HUES6 (cell line): Measurements from ENCODE around the gene KIAA1755.
"Not testable (repeated sequence)": the region's sequence is repeated elsewhere in the genome, so short reads cannot be mapped to it uniquely, and the experiment has no call there.

Experiments used
- H3K27ac ChIP-seq: 2 replicates; pipeline ENCODE4 v1.7.0; 2013; ENCODE audit warnings: low read depth, mild to moderate bottlenecking, low read length, inconsistent platforms
- H3K27me3 ChIP-seq: 2 replicates; pipeline ENCODE4 v1.6.1; 2013; ENCODE audit warnings: low read length; ENCODE audit not compliant: control insufficient read depth, insufficient read depth
- H3K36me3 ChIP-seq: 2 replicates; pipeline ENCODE4 v1.6.1; 2013; ENCODE audit warnings: low read length; ENCODE audit not compliant: control insufficient read depth, insufficient read depth
- H3K4me1 ChIP-seq: 2 replicates; pipeline ENCODE4 v1.6.1; 2013; ENCODE audit warnings: low read length; ENCODE audit not compliant: control insufficient read depth, insufficient read depth
- H3K4me3 ChIP-seq: 2 replicates; pipeline ENCODE4 v1.5.1; 2013; ENCODE audit warnings: low read depth, low read length
- H3K9ac ChIP-seq: one replicate; pipeline ENCODE4 v1.6.1; 2013; ENCODE audit warnings: mild to moderate bottlenecking, low read length
- H3K9me3 ChIP-seq: 2 replicates; pipeline ENCODE4 v1.6.1; 2013; ENCODE audit warnings: low read depth, low read length; ENCODE audit not compliant: control insufficient read depth, insufficient read depth

Gene KIAA1755

GRCh38 chr20:38290829-38291814, 30.6 kb upstream of the KIAA1755 start:
- Histone ChIP-seq H3K9me3 (no peaks in the 10 kb centered on the region), H3K4me3 (no peak overlapping the region), H3K27me3 (no peaks in the 10 kb centered on the region)

GRCh38 chr20:38286586-38287531, 26.3 kb upstream of the KIAA1755 start:
- H3K4me3 ChIP-seq: no peak overlapping the region
- no peaks in the 10 kb centered on the region for H3K27me3 ChIP-seq
- H3K9me3 ChIP-seq: peaks cover 6% of the 10 kb centered on the region; the same call in 1 of the 2 replicates
- H3K9ac ChIP-seq: no peak overlapping the region
- 0 out of 2 replicates have a peak, but pooled peaks cover 2% of the 10 kb centered on the region for H3K4me1 ChIP-seq
- no peaks in the 10 kb centered on the region for H3K36me3 ChIP-seq
- no peak overlapping the region for H3K27ac ChIP-seq

More at GRCh38 chr20:38290829-38291814, 30.6 kb upstream of the KIAA1755 start:
- Histone ChIP-seq H3K27ac (no peak overlapping the region), H3K9ac (no peak overlapping the region), H3K4me1 (0 out of 2 replicates have a peak, but pooled peaks cover 2% of the 10 kb centered on the region), H3K36me3 (no peaks in the 10 kb centered on the region)

DNA sequence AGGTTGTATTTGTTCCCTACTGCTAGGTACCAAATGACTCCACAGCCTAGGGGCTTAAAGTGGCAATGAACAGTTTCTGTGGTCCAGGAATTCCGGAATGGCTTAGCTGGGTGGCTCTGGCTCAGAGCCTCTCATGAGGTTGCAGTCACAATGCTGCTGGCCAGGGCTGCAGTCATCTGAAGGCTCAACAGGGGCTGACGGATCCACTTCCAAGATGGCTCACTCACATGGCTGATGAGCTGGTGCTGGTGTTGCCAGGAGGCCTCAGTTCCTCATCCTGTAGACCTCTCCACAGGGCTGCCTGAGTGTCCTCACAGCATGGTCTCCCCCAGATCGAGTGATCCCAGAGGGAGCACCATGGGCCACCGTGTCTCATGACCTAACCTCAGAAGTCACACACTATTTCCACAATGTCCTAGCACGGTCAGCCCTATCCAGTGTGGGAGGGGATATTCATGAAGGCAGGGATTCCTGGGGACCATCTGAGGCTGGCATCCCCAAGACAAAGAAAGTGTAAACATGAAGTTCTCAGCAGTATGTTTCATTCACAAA, 24.4 kb upstream of the KIAA1755 start:
- no peak overlapping the region for H3K4me3 ChIP-seq
- peaks cover 14% of the 10 kb centered on the region for H3K9me3 ChIP-seq
- H3K27ac ChIP-seq: no peak overlapping the region
- H3K27me3 ChIP-seq: no peaks in the 10 kb centered on the region
- H3K9ac ChIP-seq: no peak overlapping the region
- no peaks in the 10 kb centered on the region for H3K36me3 ChIP-seq
- H3K4me1 ChIP-seq: 0 out of 2 replicates have a peak, but pooled peaks cover 2% of the 10 kb centered on the region

DNA sequence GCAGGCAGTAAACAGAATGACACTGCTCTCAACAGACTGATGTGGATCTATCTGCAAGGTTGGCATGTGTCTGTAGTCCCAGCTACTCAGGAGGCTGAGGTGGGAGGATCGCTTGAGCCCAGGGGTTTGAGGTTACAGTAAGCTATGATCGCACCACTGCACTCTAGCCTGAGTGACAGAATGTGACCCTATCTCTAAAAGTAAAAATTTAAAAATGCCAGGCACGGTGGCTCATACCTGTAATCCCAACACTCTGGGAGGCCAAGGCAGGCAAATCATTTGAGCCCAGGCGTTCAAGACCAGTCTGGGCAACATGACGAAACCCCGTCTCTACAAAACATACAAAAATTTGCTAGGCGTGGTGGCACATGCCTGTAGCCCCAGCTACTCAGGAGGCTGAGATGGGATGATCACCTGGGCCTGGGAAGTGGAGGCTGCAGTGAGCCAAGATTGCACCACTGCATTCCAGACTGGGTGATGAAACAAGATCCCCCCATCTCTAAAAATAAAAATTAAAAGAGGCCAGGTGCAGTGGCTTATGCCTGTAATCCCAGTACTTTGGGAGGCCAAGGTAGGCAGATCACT, 23.6 kb upstream of the KIAA1755 start:
- H3K27me3 ChIP-seq, H3K27ac ChIP-seq, H3K36me3 ChIP-seq, H3K4me1 ChIP-seq, H3K4me3 ChIP-seq, H3K9ac ChIP-seq: not testable (repeated sequence)
- peaks cover 14% of the 10 kb centered on the region for H3K9me3 ChIP-seq

DNA sequence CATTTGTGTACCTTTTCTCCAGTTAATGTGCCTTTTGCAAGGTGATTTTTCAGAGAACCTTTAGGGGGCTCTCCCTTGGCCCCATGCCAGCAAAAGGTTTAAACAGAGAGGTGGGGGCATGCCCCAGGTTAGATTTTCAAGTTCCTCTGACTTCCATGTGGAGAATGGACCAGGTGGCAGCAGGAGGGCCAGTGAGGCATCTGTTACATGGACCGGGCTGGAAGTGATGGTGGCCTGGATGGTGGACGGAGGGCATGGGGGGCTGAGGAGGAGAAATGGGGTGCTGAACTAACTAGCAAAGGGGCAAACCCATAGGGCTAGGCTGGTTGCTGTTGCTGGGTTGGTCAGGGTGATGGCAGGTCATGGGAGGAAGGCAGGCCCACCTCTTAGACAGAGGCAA, 22.7 kb upstream of the KIAA1755 start:
- no peak overlapping the region for H3K27ac ChIP-seq
- 0 out of 2 replicates have a peak, but pooled peaks cover 2% of the 10 kb centered on the region for H3K4me1 ChIP-seq
- H3K36me3 ChIP-seq: no peaks in the 10 kb centered on the region
- H3K27me3 ChIP-seq: no peaks in the 10 kb centered on the region
- no peak overlapping the region for H3K4me3 ChIP-seq
- peaks cover 14% of the 10 kb centered on the region for H3K9me3 ChIP-seq
- no peak overlapping the region for H3K9ac ChIP-seq

- not testable (repeated sequence) for H3K9ac ChIP-seq, H3K4me3 ChIP-seq, H3K27ac ChIP-seq, H3K36me3 ChIP-seq, H3K4me1 ChIP-seq, H3K27me3 ChIP-seq
- H3K9me3 ChIP-seq: peaks cover 14% of the 10 kb centered on the region
Observed at GRCh38 chr20:38281176-38281915, 20.8 kb upstream of the KIAA1755 start.

DNA sequence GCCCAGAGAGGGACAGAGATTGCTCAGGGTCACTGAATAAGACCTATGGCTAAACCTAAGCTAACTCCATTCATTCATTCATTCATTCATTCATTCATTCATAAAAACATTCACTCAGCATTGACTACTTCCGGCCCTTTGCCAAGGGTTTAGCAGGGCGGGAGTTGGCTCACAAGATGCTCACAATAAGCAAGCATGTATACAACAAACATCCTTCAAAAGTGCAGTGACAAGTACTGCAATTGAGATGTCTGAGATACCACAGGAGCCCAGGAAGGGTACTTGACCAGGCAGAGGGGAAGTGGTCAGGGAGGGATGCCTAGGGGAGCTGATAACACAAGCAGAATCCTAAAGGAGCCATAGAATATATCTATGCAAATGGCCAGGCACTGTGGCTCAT, 18.2 kb upstream of the KIAA1755 start:
- H3K27ac ChIP-seq: no peak overlapping the region
- H3K9ac ChIP-seq: no peak overlapping the region
- H3K4me1 ChIP-seq: no peaks in the 10 kb centered on the region

DNA sequence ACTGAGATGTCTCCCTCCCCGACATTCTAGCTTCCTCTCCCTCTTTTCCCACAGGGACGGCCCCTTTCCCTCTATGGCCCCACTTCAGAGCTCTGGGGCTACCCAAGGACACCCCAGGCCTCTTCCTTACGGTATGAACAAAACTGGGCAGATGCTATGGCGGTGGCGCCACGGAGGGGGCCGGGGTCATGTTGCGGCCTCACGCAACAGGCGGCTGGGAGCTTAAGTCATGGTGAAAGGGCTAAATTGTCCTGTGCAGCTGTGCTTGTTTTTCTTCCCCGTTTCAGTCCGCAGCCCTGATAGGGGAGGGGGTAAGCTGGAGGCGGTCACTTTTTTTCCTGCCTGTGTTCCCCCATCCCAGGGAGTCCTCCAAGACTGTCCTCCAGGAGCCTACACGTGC, 17.6 kb upstream of the KIAA1755 start:
- Histone ChIP-seq H3K36me3 (no peaks in the 10 kb centered on the region), H3K4me3 (no peak overlapping the region), H3K9ac (no peak overlapping the region), H3K27ac (no peak overlapping the region), H3K27me3 (no peaks in the 10 kb centered on the region), H3K4me1 (no peaks in the 10 kb centered on the region), H3K9me3 (peaks cover 12% of the 10 kb centered on the region; the same call in 1 of the 2 replicates)

More for the DNA sequence above, 18.2 kb upstream of the KIAA1755 start:
- H3K4me3 ChIP-seq: no peak overlapping the region
- no peaks in the 10 kb centered on the region for H3K36me3 ChIP-seq
- H3K9me3 ChIP-seq: peaks cover 12% of the 10 kb centered on the region; the same call in 1 of the 2 replicates
- H3K27me3 ChIP-seq: no peaks in the 10 kb centered on the region

- Histone ChIP-seq H3K4me1 (no peaks in the 10 kb centered on the region), H3K36me3 (no peaks in the 10 kb centered on the region), H3K9ac (no peak overlapping the region), H3K9me3 (peaks cover 12% of the 10 kb centered on the region; the same call in 1 of the 2 replicates), H3K27me3 (no peaks in the 10 kb centered on the region), H3K27ac (no peak overlapping the region), H3K4me3 (no peak overlapping the region)
Observed at GRCh38 chr20:38277691-38278090, 17.2 kb upstream of the KIAA1755 start.

DNA sequence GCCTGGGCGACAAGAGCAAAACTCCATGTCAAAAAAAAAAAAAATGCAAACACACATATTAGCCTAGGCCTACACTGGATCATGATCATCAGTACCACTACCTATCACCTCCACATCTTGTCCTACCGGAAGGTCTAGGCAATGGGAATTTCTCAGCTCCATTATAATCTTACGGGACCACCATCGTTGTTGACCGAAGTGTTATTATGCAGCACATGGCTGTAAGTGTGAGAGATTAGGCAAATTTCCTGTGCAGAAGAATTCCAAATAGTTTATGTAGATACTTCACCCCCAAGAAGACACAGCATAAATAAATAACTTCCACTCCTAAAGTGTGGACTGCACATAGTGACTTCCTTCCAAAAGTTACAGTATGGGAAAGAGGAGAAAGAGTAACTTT, 16.8 kb upstream of the KIAA1755 start:
- Histone ChIP-seq H3K9me3 (peaks cover 12% of the 10 kb centered on the region; the same call in 1 of the 2 replicates), H3K36me3 (no peaks in the 10 kb centered on the region), H3K4me1 (no peaks in the 10 kb centered on the region), H3K27me3 (no peaks in the 10 kb centered on the region), H3K9ac (no peak overlapping the region), H3K27ac (no peak overlapping the region), H3K4me3 (no peak overlapping the region)
